Endothelial cell of umbilical vein (primary cell): ENCODE results near the gene SH3RF3.

Source experiments
- EZH2 ChIP-seq: IDR thresholded peaks from 2 replicates; pipeline ENCODE4 v1.6.1; 2012; ENCODE audit warnings: borderline replicate concordance, low read depth, mild to moderate bottlenecking, moderate library complexity, low read length, inconsistent platforms; ENCODE audit not compliant: severe bottlenecking
- POLR2A ChIP-seq: IDR thresholded peaks from 2 replicates; pipeline ENCODE4 v1.6.1; 2012; ENCODE audit warnings: low read depth, mild to moderate bottlenecking, control low read depth, low read length

DNA sequence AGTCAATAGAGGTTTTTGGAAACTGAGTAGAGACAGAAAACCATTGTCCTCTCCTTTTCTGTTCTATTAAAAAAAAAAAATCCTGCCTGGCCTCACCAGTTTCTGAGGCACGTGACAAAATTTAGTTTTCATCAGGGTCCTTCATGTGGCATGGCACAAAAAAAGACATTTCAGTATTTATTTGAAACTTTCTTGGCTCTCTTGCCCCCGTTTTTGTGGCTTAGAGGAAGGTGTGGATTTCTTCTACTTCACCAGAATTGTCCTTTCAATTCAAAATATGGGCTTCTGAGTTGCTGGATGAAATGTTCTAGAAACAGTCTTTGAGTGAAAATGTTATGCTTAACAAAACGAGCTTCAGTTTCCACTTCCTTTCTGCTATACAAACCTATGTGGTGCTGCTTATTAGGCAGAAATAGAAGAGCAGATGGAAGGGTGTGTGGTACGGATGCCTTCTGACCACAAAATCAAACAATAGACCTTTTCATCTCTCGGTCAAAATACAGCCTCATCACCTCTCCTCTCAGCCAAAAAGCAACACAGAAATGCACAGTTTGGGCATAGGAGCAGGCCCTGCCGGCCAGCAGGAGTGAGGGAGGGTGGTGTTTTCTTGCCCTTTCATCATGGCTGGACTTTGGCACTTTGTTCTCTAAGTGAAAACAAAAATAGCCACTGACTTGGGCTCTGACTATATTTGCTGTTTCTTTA lies 89.2 kb downstream of the SH3RF3 start:
- no peak for TF ChIP-seq POLR2A
- TF ChIP-seq EZH2: no peak
